GM21423 (cell line): Measurements from ENCODE around the gene CCDC171.
"Not testable (repeated sequence)": the region's sequence is repeated elsewhere in the genome, so short reads cannot be mapped to it uniquely, and the experiment has no call there.

Experiments
- ATAC-seq: cut with Tn5 transposase; IDR thresholded peaks from one replicate; pipeline ENCODE4 v1.9.1; 2021; ENCODE audit warnings: mild to moderate bottlenecking, moderate library complexity; ENCODE audit not compliant: unreplicated experiment

The CCDC171 gene

GRCh38 chr9:15670894-15671293 lies 118.1 kb downstream of the CCDC171 start:
- ATAC-seq, result peak; percentile 91

GRCh38 chr9:15693701-15694100 lies 140.9 kb downstream of the CCDC171 start:
- ATAC-seq, result peak; percentile 58

GRCh38 chr9:15696979-15697378 lies 144.1 kb downstream of the CCDC171 start:
- ATAC-seq, result no peak

GRCh38 chr9:15697446-15697851 lies 144.6 kb downstream of the CCDC171 start:
- no peak for ATAC-seq

- ATAC-seq, result not testable (repeated sequence)
Measured at GRCh38 chr9:15699876-15700559, 147.2 kb downstream of the CCDC171 start.

GRCh38 chr9:15707000-15707399 lies 154.2 kb downstream of the CCDC171 start:
- no peak for ATAC-seq

GRCh38 chr9:15711531-15711930 lies 158.7 kb downstream of the CCDC171 start:
- ATAC-seq, result no peak

GRCh38 chr9:15711931-15712330 lies 159.1 kb downstream of the CCDC171 start:
- ATAC-seq, result no peak

- ATAC-seq, result no peak
Measured at GRCh38 chr9:15714746-15715145, 161.9 kb downstream of the CCDC171 start.

GRCh38 chr9:15717290-15717967 lies 164.6 kb downstream of the CCDC171 start:
- no peak for ATAC-seq

GRCh38 chr9:15718423-15718822 lies 165.6 kb downstream of the CCDC171 start:
- no peak for ATAC-seq

GRCh38 chr9:15720861-15721260 lies 168.0 kb downstream of the CCDC171 start:
- ATAC-seq, result no peak

GRCh38 chr9:15722888-15723287 lies 170.0 kb downstream of the CCDC171 start:
- no peak for ATAC-seq

- no peak for ATAC-seq
Measured at GRCh38 chr9:15724016-15724415, 171.2 kb downstream of the CCDC171 start.

GRCh38 chr9:15724612-15725011 lies 171.8 kb downstream of the CCDC171 start:
- no peak for ATAC-seq

GRCh38 chr9:15725953-15726352 lies 173.1 kb downstream of the CCDC171 start:
- ATAC-seq, result no peak

GRCh38 chr9:15729507-15729906 lies 176.7 kb downstream of the CCDC171 start:
- no peak for ATAC-seq

GRCh38 chr9:15735083-15735857 lies 182.4 kb downstream of the CCDC171 start:
- no peak for ATAC-seq

- no peak for ATAC-seq
Measured at GRCh38 chr9:15736569-15736968, 183.7 kb downstream of the CCDC171 start.

- ATAC-seq, result no peak
Measured at GRCh38 chr9:15738011-15738410, 185.2 kb downstream of the CCDC171 start.

- ATAC-seq, result no peak
Measured at GRCh38 chr9:15741015-15741414, 188.2 kb downstream of the CCDC171 start.

- ATAC-seq, result peak; percentile 90
Measured at GRCh38 chr9:15743512-15743911, 190.7 kb downstream of the CCDC171 start.
